OCI-LY3 (cell line): ENCODE measurements around the gene ACAT2.

Experiments used
- H2AFZ ChIP-seq: fragments of 200-600, 300-600 bp; shearing (Covaris generic); 2 replicates; pipeline ENCODE4 v1.6.0; 2014; ENCODE audit warnings: antibody characterized with exemption, low read depth, low read length
- H3K27ac ChIP-seq: fragments of 200-600, 300-600 bp; sonication (generic); 2 replicates; pipeline ENCODE4 v1.5.1; 2014; ENCODE audit warnings: mild to moderate bottlenecking, low read length, moderate library complexity, mixed read lengths
- H3K27me3 ChIP-seq: fragments of 200-600, 300-600 bp; sonication (generic); 2 replicates; pipeline ENCODE4 v1.6.1; 2014; ENCODE audit warnings: low read depth, low read length, mixed read lengths
- H3K36me3 ChIP-seq: fragments of 200-600, 300-600 bp; sonication (generic); replicated peaks from 2 replicates; pipeline ENCODE3; 2014; ENCODE audit warnings: low read depth, low read length, mixed read lengths
- H3K4me1 ChIP-seq: fragments of 300-600, 200-600 bp; sonication (generic); 2 replicates; pipeline ENCODE4 v1.6.1; 2014; ENCODE audit warnings: low read length, mixed read lengths
- H3K4me2 ChIP-seq: fragments of 200-600, 300-600 bp; sonication (generic); 2 replicates; pipeline ENCODE4 v1.6.1; 2014; ENCODE audit warnings: low read length, mixed read lengths
- H3K4me3 ChIP-seq: fragments of 300-600, 200-600 bp; sonication (generic); 2 replicates; pipeline ENCODE4 v1.5.1; 2014; ENCODE audit warnings: antibody characterized with exemption, mild to moderate bottlenecking, low read length, moderate library complexity
- H3K79me2 ChIP-seq: fragments of 300-600, 200-600 bp; shearing (Covaris generic); 2 replicates; pipeline ENCODE4 v1.6.1; 2014; ENCODE audit warnings: mild to moderate bottlenecking, low read length, mixed read lengths
- H3K9ac ChIP-seq: fragments of 300-600, 200-600 bp; shearing (Covaris generic); 2 replicates; pipeline ENCODE4 v1.6.0; 2014; ENCODE audit warnings: mild to moderate bottlenecking, low read length, moderate library complexity
- H3K9me3 ChIP-seq: fragments of 200-600, 300-600 bp; shearing (Covaris generic); 2 replicates; pipeline ENCODE4 v1.6.1; 2014; ENCODE audit warnings: low read length, mixed read lengths; ENCODE audit not compliant: insufficient read depth
- H4K20me1 ChIP-seq: fragments of 200-600, 300-600 bp; sonication (generic); 2 replicates; pipeline ENCODE4 v1.6.1; 2016; ENCODE audit warnings: low read length, mixed read lengths; ENCODE audit not compliant: insufficient read depth
- CTCF ChIP-seq: fragments of 200-600, 300-600 bp; sonication (generic); IDR thresholded peaks from 2 replicates; pipeline ENCODE4 v1.5.1; 2014; ENCODE audit warnings: antibody characterized with exemption, low read length, low read depth
- EZH2phosphoT487 ChIP-seq: fragments of 200-600 bp; shearing (Covaris generic); IDR thresholded peaks from 2 replicates; pipeline ENCODE4 v1.6.1; 2018; ENCODE audit warnings: antibody characterized with exemption, mixed run types, low read depth

Gene ACAT2

GRCh38 chr6:159826004-159826403 is 64.2 kb downstream of the ACAT2 start:
- no peaks in the 10 kb centered on the region for H3K9me3 ChIP-seq
- no peak overlapping the region for H2AFZ ChIP-seq
- no peak overlapping the region for H3K4me2 ChIP-seq
- H3K27me3 ChIP-seq: no peaks in the 10 kb centered on the region
- H3K79me2 ChIP-seq: no peaks in the 10 kb centered on the region
- H3K9ac ChIP-seq: no peak overlapping the region
- H3K36me3 ChIP-seq: no peaks in the 10 kb centered on the region
- no peak overlapping the region for H3K4me3 ChIP-seq
- no peaks in the 10 kb centered on the region for H3K4me1 ChIP-seq
- H4K20me1 ChIP-seq: no peaks in the 10 kb centered on the region
- TF ChIP-seq CTCF: no peak
- no peak for TF ChIP-seq EZH2phosphoT487
- H3K27ac ChIP-seq: no peak overlapping the region

- Histone ChIP-seq H3K36me3 (no peaks in the 10 kb centered on the region), H2AFZ (no peak overlapping the region), H3K9me3 (no peaks in the 10 kb centered on the region), H3K9ac (no peak overlapping the region), H3K4me3 (no peak overlapping the region), H4K20me1 (no peaks in the 10 kb centered on the region), H3K27me3 (no peaks in the 10 kb centered on the region), H3K27ac (no peak overlapping the region), H3K4me1 (no peaks in the 10 kb centered on the region), H3K79me2 (no peaks in the 10 kb centered on the region), H3K4me2 (no peak overlapping the region)
- no peak for TF ChIP-seq EZH2phosphoT487
- no peak for TF ChIP-seq CTCF
Measured at GRCh38 chr6:159826968-159827647, 65.3 kb downstream of the ACAT2 start.

GRCh38 chr6:159828074-159828473 is 66.2 kb downstream of the ACAT2 start:
- no peak overlapping the region for H3K4me3 ChIP-seq
- no peaks in the 10 kb centered on the region for H3K36me3 ChIP-seq
- H3K27ac ChIP-seq: no peak overlapping the region
- H3K9ac ChIP-seq: no peak overlapping the region
- TF ChIP-seq EZH2phosphoT487 (no peak), CTCF (no peak)
- H2AFZ ChIP-seq: no peak overlapping the region
- no peak overlapping the region for H3K4me2 ChIP-seq
- H3K9me3 ChIP-seq: no peaks in the 10 kb centered on the region
- no peaks in the 10 kb centered on the region for H4K20me1 ChIP-seq
- no peaks in the 10 kb centered on the region for H3K79me2 ChIP-seq
- H3K4me1 ChIP-seq: no peaks in the 10 kb centered on the region
- no peaks in the 10 kb centered on the region for H3K27me3 ChIP-seq
